ENCODE measurements around the gene SPATA31C1.

DNA sequence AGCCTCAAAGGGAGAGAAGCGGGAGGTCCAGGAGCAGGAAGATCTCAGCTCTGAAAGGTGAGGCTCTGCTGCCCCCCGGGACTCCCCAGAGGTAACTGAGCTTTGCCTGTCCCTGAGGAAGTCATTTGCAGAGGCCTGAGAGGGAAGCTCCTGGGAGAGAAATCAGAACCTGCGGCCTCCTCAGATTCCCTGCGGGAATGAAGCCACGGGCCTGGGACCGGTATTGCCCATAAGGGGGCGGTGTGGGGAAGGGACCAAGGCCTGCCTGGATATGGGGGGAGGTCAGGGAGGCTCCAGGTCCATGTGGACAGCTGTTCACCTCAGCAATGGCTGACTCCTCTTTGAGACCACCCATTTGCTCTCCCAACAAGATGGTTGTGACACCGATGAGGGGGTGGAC, 33.8 kb upstream of the SPATA31C1 start:
- TF ChIP-seq, protein P1, sequence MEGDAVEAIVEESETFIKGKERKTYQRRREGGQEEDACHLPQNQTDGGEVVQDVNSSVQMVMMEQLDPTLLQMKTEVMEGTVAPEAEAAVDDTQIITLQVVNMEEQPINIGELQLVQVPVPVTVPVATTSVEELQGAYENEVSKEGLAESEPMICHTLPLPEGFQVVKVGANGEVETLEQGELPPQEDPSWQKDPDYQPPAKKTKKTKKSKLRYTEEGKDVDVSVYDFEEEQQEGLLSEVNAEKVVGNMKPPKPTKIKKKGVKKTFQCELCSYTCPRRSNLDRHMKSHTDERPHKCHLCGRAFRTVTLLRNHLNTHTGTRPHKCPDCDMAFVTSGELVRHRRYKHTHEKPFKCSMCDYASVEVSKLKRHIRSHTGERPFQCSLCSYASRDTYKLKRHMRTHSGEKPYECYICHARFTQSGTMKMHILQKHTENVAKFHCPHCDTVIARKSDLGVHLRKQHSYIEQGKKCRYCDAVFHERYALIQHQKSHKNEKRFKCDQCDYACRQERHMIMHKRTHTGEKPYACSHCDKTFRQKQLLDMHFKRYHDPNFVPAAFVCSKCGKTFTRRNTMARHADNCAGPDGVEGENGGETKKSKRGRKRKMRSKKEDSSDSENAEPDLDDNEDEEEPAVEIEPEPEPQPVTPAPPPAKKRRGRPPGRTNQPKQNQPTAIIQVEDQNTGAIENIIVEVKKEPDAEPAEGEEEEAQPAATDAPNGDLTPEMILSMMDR (IDR thresholded peaks at IDR 0.05), result no peak
- TF ChIP-seq POLR2A (IDR thresholded peaks at IDR 0.05), result no peak

Measured in body of pancreas (tissue), 4 donors.